Panc1 (cell line): ENCODE data around the gene ERICH4.

ENCODE experiments used
- CTCF ChIP-seq: fragments of 450-650 bp; IDR thresholded peaks from 2 replicates; pipeline ENCODE4 v1.5.1; 2017; ENCODE audit warnings: mild to moderate bottlenecking
- POLR2AphosphoS5 ChIP-seq: IDR thresholded peaks from 2 replicates; pipeline ENCODE4 v1.6.1; 2012; ENCODE audit warnings: mild to moderate bottlenecking, low read depth, low read length, moderate library complexity
- REST ChIP-seq, 2 experiments: IDR thresholded peaks; 2 replicates each; pipeline ENCODE4 v1.6.1; 2011 to 2012; ENCODE audit warnings: low read depth in 2 of 2, control low read depth in 1 of 2, low read length in 1 of 2, mild to moderate bottlenecking in 1 of 2, moderate library complexity in 1 of 2; ENCODE audit not compliant: insufficient read depth in 1 of 2
- SIN3A ChIP-seq: IDR thresholded peaks from 2 replicates; pipeline ENCODE4 v1.6.1; 2012; ENCODE audit warnings: low read depth, mild to moderate bottlenecking, low read length, moderate library complexity, borderline replicate concordance; ENCODE audit not compliant: insufficient read depth
- TCF7L2 ChIP-seq: IDR thresholded peaks from 2 replicates; pipeline ENCODE4 v1.6.1; 2011; ENCODE audit warnings: mild to moderate bottlenecking, low read depth, low read length, inconsistent platforms

- no peak for TF ChIP-seq CTCF
- TF ChIP-seq REST (IDR thresholded peaks at IDR 0.05; ENCODE audit: insufficient read depth in 1 of 2, low read depth in 2 of 2, low read length in 1 of 2), result no peak
- TF ChIP-seq POLR2AphosphoS5, result no peak
- TF ChIP-seq SIN3A, result no peak
- TF ChIP-seq TCF7L2, result no peak
Measured at GRCh38 chr19:41398598-41398997, 44.4 kb upstream of the ERICH4 start.
